ENCODE data around the gene MACROD1.

The MACROD1 gene

DNA sequence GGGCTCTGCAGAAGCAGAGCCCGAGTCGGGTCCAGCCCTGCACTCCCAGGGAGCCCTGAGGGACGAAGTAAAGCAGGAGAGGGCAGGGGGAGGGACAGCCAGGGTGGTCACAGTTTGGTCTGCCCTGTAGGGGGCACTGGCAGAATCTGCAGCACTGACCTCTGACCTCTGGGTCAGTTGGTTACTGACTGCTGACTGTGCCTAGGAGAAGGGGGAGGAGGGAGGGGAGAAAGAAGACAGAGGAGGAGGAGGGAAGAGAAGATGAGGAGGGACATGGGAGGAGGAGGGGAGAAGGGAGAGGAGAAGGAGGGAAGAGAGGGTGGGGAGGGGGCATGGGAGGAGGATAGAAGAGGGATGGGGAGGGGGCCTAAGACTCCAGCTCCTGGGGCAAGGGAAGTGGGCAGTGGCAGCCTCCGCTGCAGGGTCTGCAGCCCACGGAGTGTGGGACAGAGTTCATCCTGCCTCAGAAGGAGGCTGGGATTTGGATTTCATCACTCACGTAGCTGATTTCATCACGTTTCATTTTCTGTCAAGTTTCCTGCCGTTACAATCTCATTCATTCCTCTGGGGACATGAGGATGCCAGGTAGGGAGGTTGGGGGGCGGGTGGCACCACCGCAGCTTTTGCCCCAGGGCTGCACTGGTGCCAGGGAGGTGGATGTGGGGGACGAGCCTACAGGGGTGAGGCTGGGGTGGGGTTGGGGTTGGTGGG, 75.0 kb downstream of the MACROD1 start:
- Histone ChIP-seq H3K36me3 (ENCODE audit: insufficient read depth, low read length) (no peaks in the 10 kb centered on the region), H3K4me1 (ENCODE audit: control insufficient read depth, insufficient read depth, low read length) (peaks cover 25% of the 10 kb centered on the region), H3K27me3 (ENCODE audit: control insufficient read depth, insufficient read depth, low read length) (no peaks in the 10 kb centered on the region), H3K4me3 (ENCODE audit: low read length) (no peak overlapping the region), H3K4me2 (ENCODE audit: low read length) (no peak overlapping the region), H3K9me3 (replicated peaks; ENCODE audit: low read length) (no peaks in the 10 kb centered on the region), H3K9ac (ENCODE audit: low read depth, low read length) (no peak overlapping the region)

DNA sequence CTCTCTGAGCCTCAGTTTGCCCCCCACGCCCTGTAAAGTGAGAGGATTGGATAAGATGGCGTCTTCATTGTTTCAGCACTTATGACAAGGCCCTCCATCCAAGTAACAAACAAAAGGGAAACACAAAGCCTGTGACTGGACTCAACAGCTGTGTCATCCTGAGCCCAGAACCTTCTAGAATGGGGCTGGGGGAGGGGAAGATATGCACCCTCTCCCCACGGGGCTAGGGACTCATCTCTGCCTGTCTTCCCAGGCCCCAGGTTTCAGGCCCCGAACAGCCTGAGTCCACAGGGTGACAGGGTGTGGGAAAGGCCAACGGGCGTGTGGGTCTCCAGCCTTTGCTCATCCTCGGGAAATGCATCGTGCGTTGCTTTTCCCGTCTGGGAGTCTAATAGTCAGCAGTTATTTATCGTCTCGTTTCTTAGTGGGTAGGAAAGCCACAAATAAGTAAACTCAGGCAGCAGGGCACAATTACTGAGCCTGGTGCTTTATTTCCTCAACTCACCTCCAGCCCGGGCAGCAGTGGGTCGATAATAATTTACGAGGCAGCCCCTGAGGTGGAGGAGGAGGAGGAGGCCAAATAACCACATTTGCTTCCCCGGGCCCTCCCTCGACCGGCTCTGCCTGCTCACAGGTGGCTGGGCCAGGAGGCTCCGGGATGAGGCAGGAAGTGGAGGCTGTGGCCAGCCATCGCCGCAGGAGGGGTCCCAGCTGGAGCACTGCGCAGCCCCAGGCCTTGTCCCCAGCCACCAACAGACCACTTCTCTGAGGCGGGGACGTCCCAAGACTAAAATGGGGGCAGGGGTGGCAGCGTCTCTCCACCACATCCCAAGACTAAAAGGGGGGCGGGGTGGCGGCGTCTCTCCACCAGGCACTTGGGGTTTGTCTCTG, 75.8 kb downstream of the MACROD1 start:
- H3K36me3 ChIP-seq (ENCODE audit: insufficient read depth, low read length): no peaks in the 10 kb centered on the region
- H3K9ac ChIP-seq (ENCODE audit: low read depth, low read length): no peak overlapping the region
- peaks cover 25% of the 10 kb centered on the region for H3K4me1 ChIP-seq (ENCODE audit: control insufficient read depth, insufficient read depth, low read length)
- no peaks in the 10 kb centered on the region for H3K9me3 ChIP-seq (replicated peaks; ENCODE audit: low read length)
- no peak overlapping the region for H3K4me3 ChIP-seq (ENCODE audit: low read length)
- H3K27me3 ChIP-seq (ENCODE audit: control insufficient read depth, insufficient read depth, low read length): no peaks in the 10 kb centered on the region
- no peak overlapping the region for H3K4me2 ChIP-seq (ENCODE audit: low read length)

DNA sequence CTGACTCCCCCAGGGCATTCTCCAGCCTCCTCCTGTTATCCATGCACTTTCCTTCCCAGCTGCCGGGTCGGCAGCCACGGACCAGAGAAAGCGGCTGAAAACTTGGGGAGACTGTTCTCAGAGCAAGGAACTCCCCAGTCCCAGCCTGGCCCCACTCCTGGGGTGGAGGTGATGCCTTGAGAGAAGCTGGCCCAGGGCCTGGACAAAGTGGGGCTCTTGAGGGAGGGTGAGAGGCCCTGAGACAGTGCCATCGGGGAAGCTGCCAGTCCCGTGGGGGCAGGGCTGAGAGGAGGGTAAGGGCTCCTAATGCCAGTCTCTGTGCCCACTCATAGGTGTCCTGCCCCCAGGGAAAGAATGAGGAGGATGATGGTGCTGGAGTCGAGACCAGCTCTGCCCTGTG, 76.4 kb downstream of the MACROD1 start:
- no peaks in the 10 kb centered on the region for H3K9me3 ChIP-seq (replicated peaks; ENCODE audit: low read length)
- no peak overlapping the region for H3K4me3 ChIP-seq (ENCODE audit: low read length)
- H3K4me1 ChIP-seq (ENCODE audit: control insufficient read depth, insufficient read depth, low read length): peaks cover 20% of the 10 kb centered on the region
- H3K9ac ChIP-seq (ENCODE audit: low read depth, low read length): no peak overlapping the region
- no peaks in the 10 kb centered on the region for H3K27me3 ChIP-seq (ENCODE audit: control insufficient read depth, insufficient read depth, low read length)
- no peak overlapping the region for H3K4me2 ChIP-seq (ENCODE audit: low read length)
- no peaks in the 10 kb centered on the region for H3K36me3 ChIP-seq (ENCODE audit: insufficient read depth, low read length)

DNA sequence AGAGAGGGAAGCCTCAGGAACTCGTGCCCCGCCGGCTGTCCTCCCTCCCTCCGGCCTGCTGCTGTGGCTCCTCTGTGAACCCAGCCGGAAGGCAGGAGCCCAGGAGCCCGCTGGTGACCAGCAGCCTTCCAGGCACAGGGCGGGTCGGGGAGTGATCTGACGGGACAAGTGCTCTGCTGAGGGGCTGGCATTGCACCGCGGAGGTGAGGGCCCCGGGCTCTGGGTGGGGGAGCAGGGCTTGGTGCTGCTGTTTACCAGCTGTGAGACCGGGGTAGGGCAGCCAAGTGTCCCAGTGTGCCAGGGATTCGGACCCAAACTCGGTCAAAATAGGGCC, 76.9 kb downstream of the MACROD1 start:
- no peak overlapping the region for H3K4me2 ChIP-seq (ENCODE audit: low read length)
- H3K9me3 ChIP-seq (replicated peaks; ENCODE audit: low read length): no peaks in the 10 kb centered on the region
- no peak overlapping the region for H3K4me3 ChIP-seq (ENCODE audit: low read length)
- H3K9ac ChIP-seq (ENCODE audit: low read depth, low read length): no peak overlapping the region
- no peaks in the 10 kb centered on the region for H3K36me3 ChIP-seq (ENCODE audit: insufficient read depth, low read length)
- H3K27me3 ChIP-seq (ENCODE audit: control insufficient read depth, insufficient read depth, low read length): no peaks in the 10 kb centered on the region
- peaks cover 16% of the 10 kb centered on the region for H3K4me1 ChIP-seq (ENCODE audit: control insufficient read depth, insufficient read depth, low read length)

GRCh38 chr11:64088162-64089026, 77.5 kb downstream of the MACROD1 start:
- no peaks in the 10 kb centered on the region for H3K27me3 ChIP-seq (ENCODE audit: control insufficient read depth, insufficient read depth, low read length)
- peaks cover 11% of the 10 kb centered on the region for H3K4me1 ChIP-seq (ENCODE audit: control insufficient read depth, insufficient read depth, low read length)
- no peaks in the 10 kb centered on the region for H3K9me3 ChIP-seq (replicated peaks; ENCODE audit: low read length)
- H3K4me3 ChIP-seq (ENCODE audit: low read length): no peak overlapping the region
- H3K36me3 ChIP-seq (ENCODE audit: insufficient read depth, low read length): no peaks in the 10 kb centered on the region
- no peak overlapping the region for H3K9ac ChIP-seq (ENCODE audit: low read depth, low read length)
- H3K4me2 ChIP-seq (ENCODE audit: low read length): no peak overlapping the region

DNA sequence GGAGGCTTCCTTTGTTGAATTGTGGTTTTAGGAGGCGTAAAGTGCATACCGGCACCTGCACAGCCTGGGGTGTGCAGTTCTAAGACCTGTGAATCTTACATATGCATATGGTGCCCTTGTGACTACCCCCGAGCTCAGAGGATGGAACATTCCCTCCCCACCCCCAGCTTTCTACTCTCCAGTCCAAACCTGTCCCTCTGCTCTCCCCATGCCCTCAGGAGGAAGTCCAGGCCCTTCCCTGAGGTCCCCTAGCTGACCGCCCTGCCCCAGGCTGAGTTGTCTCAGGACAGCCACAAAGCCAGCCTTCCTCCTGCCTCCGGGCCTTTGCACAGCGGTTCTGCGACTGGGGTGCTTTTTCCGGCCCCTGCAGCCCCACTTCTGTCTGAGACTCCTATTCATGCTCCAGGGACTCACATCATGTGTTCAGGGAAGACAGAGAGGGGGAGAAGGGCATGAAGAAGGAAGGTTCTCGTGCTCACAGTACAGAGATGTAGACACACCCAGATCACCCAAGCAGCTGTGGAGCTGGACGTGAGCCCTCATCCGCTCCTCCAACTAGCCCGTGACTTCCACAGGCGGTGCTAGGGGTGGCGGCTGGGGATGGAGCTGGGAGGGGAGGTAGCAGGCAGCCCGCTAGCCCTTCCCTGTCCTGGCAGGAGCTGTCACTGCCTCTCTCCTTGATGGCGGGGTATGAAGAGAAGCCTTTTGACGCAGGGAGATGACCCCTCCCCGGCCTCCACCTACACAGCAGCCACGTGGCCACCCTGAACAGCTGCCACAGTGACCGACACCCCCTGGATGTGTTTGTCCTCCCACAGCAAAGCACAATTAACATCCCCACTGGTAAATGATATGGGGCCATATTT, 79.4 kb downstream of the MACROD1 start:
- Histone ChIP-seq H3K4me1 (ENCODE audit: control insufficient read depth, insufficient read depth, low read length) (peaks cover 11% of the 10 kb centered on the region), H3K36me3 (ENCODE audit: insufficient read depth, low read length) (no peaks in the 10 kb centered on the region), H3K4me3 (ENCODE audit: low read length) (no peak overlapping the region), H3K27me3 (ENCODE audit: control insufficient read depth, insufficient read depth, low read length) (no peaks in the 10 kb centered on the region), H3K9me3 (replicated peaks; ENCODE audit: low read length) (no peaks in the 10 kb centered on the region), H3K4me2 (ENCODE audit: low read length) (no peak overlapping the region), H3K9ac (ENCODE audit: low read depth, low read length) (no peak overlapping the region)

DNA sequence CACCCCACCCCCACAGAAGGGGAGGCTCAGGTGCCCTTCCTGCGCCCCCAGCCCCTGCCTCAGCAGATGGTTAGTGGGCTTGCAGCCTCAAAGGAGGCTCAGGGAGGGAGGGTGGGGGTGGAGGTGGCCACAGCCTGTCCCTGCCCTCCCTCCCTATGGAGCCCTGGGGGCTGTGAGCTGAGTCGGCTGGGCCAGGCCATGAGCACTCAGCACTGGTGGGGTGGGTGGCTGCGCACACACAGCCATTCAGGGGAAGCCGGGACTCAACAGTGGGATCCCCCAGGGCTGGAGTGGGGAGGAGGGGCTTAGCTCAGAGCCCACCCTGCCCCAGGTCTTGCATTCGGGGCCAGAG, 80.0 kb downstream of the MACROD1 start:
- Histone ChIP-seq H3K4me1 (ENCODE audit: control insufficient read depth, insufficient read depth, low read length) (peaks cover 11% of the 10 kb centered on the region), H3K27me3 (ENCODE audit: control insufficient read depth, insufficient read depth, low read length) (no peaks in the 10 kb centered on the region), H3K9ac (ENCODE audit: low read depth, low read length) (no peak overlapping the region), H3K4me2 (ENCODE audit: low read length) (no peak overlapping the region), H3K36me3 (ENCODE audit: insufficient read depth, low read length) (no peaks in the 10 kb centered on the region), H3K4me3 (ENCODE audit: low read length) (no peak overlapping the region), H3K9me3 (replicated peaks; ENCODE audit: low read length) (no peaks in the 10 kb centered on the region)

DNA sequence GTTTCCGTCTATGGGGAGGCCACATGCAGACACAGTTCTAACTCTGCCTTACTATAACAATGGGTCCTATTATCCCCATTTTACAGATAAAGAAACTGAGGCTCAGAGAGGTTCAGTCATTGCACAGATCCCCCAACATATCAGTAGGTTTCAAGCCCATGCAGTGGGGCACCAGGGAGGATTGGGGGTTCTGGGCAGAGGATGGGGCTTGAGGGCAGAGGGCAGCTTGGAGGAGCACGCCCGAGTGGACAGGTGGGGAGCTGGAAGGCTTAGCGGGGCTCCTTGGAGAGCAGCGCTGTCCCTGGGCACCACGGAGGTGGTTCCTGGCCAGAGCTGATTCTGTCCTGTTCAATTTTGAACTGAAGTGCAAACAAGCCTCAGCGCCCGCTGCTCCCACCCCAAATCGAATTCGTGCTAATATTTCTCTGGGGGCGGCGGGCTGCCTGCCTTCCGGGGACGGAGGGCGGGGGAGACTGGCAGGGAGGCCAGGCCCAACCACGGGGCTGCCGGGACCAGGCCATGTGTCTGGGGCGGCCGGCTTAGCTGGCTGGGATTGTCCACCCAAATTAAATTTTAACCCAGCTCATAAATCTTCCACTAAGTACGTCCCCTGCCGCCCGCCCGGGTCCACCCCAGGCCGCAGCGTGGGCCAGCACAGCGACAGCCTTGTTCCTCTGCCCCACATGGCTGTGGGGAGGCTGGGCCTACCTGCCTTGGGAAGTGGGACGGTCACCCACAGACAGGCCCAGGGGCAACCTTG, 80.8 kb downstream of the MACROD1 start:
- Histone ChIP-seq H3K9ac (ENCODE audit: low read depth, low read length) (no peak overlapping the region), H3K4me3 (ENCODE audit: low read length) (no peak overlapping the region), H3K4me1 (ENCODE audit: control insufficient read depth, insufficient read depth, low read length) (peaks cover 11% of the 10 kb centered on the region), H3K36me3 (ENCODE audit: insufficient read depth, low read length) (no peaks in the 10 kb centered on the region), H3K9me3 (replicated peaks; ENCODE audit: low read length) (no peaks in the 10 kb centered on the region), H3K4me2 (ENCODE audit: low read length) (no peak overlapping the region), H3K27me3 (ENCODE audit: control insufficient read depth, insufficient read depth, low read length) (no peaks in the 10 kb centered on the region)

- no peak overlapping the region for H3K4me2 ChIP-seq (ENCODE audit: low read length)
- H3K9me3 ChIP-seq (replicated peaks; ENCODE audit: low read length): no peaks in the 10 kb centered on the region
- H3K4me3 ChIP-seq (ENCODE audit: low read length): no peak overlapping the region
- H3K36me3 ChIP-seq (ENCODE audit: insufficient read depth, low read length): no peaks in the 10 kb centered on the region
- peaks cover 11% of the 10 kb centered on the region for H3K4me1 ChIP-seq (ENCODE audit: control insufficient read depth, insufficient read depth, low read length)
- H3K9ac ChIP-seq (ENCODE audit: low read depth, low read length): no peak overlapping the region
- H3K27me3 ChIP-seq (ENCODE audit: control insufficient read depth, insufficient read depth, low read length): no peaks in the 10 kb centered on the region
Observed at GRCh38 chr11:64084146-64084950, 81.6 kb downstream of the MACROD1 start.

All from skeletal muscle satellite cell (primary cell).